ENCODE measurements around the gene CDC42SE2.
A peak's percentile ranks its signal among the peaks of the same experiment; 100 is the strongest.
"Not testable (repeated sequence)": the region's sequence is repeated elsewhere in the genome, so short reads cannot be mapped to it uniquely, and the experiment has no call there.

CDC42SE2 gene

GRCh38 chr5:131321066-131321465, 57.2 kb downstream of the CDC42SE2 start:
- no peak for DNase-seq (ENCODE audit: low read depth)

- DNase-seq (ENCODE audit: low read depth) = no peak
Measured at GRCh38 chr5:131322926-131323325, 59.1 kb downstream of the CDC42SE2 start.

GRCh38 chr5:131323378-131323777, 59.5 kb downstream of the CDC42SE2 start:
- no peak for DNase-seq (ENCODE audit: low read depth)

- DNase-seq (ENCODE audit: low read depth) = peak; percentile 14
Measured at GRCh38 chr5:131324303-131324702, 60.5 kb downstream of the CDC42SE2 start.

GRCh38 chr5:131328536-131329285, 64.9 kb downstream of the CDC42SE2 start:
- peak; percentile 77 for DNase-seq (ENCODE audit: low read depth)

- no peak for DNase-seq (ENCODE audit: low read depth)
Measured at GRCh38 chr5:131329286-131329560, 65.4 kb downstream of the CDC42SE2 start.

GRCh38 chr5:131330031-131330430, 66.2 kb downstream of the CDC42SE2 start:
- DNase-seq (ENCODE audit: low read depth) = no peak

- DNase-seq (ENCODE audit: low read depth) = not testable (repeated sequence)
Measured at GRCh38 chr5:131335756-131336155, 71.9 kb downstream of the CDC42SE2 start.

- DNase-seq (ENCODE audit: low read depth) = not testable (repeated sequence)
Measured at GRCh38 chr5:131336801-131337200, 72.9 kb downstream of the CDC42SE2 start.

GRCh38 chr5:131337240-131338050, 73.6 kb downstream of the CDC42SE2 start:
- not testable (repeated sequence) for DNase-seq (ENCODE audit: low read depth)

- DNase-seq (ENCODE audit: low read depth) = no peak
Measured at GRCh38 chr5:131338051-131338453, 74.2 kb downstream of the CDC42SE2 start.

GRCh38 chr5:131344288-131344687, 80.4 kb downstream of the CDC42SE2 start:
- not testable (repeated sequence) for DNase-seq (ENCODE audit: low read depth)

- not testable (repeated sequence) for DNase-seq (ENCODE audit: low read depth)
Measured at GRCh38 chr5:131346204-131346603, 82.4 kb downstream of the CDC42SE2 start.

GRCh38 chr5:131353991-131354390, 90.1 kb downstream of the CDC42SE2 start:
- DNase-seq (ENCODE audit: low read depth) = no peak

- DNase-seq (ENCODE audit: low read depth) = peak; percentile 60
Measured at GRCh38 chr5:131355971-131356528, 92.2 kb downstream of the CDC42SE2 start.

GRCh38 chr5:131356619-131357018, 92.8 kb downstream of the CDC42SE2 start:
- DNase-seq (ENCODE audit: low read depth) = no peak

- no peak for DNase-seq (ENCODE audit: low read depth)
Measured at GRCh38 chr5:131357739-131358561, 94.1 kb downstream of the CDC42SE2 start.

GRCh38 chr5:131361677-131362315, 97.9 kb downstream of the CDC42SE2 start:
- DNase-seq (ENCODE audit: low read depth) = no peak

GRCh38 chr5:131363811-131364506, 100.1 kb downstream of the CDC42SE2 start:
- no peak for DNase-seq (ENCODE audit: low read depth)

- DNase-seq (ENCODE audit: low read depth) = no peak
Measured at GRCh38 chr5:131364507-131365050, 100.7 kb downstream of the CDC42SE2 start.

GRCh38 chr5:131366428-131366827, 102.6 kb downstream of the CDC42SE2 start:
- no peak for DNase-seq (ENCODE audit: low read depth)
